Body of pancreas (tissue), 4 donors: Measurements from ENCODE around the gene PTPRS. TPM values are rescaled to one million over a fixed set of nuclear protein-coding genes. Genes with fewer than 3 reads are reported as not detected.

Experiments used
- ATAC-seq: fragments of 150-250 bp; one replicate; pipeline ENCODE4 v1.9.1; 2016
- DNase-seq, 4 donors: peaks; one replicate each; pipeline ENCODE4 v3.0.0-alpha.2; 2019
- H3K27ac ChIP-seq, 4 donors: fragments of 200-600 bp; sonication (generic); 1 replicate in 3 of 4; 2 replicates in 1 of 4; pipeline versions ENCODE4 v1.5.1 to v1.6.1; 2016 to 2019; ENCODE audit warnings: mild to moderate bottlenecking in 1 of 4, mixed read lengths in 1 of 4, moderate library complexity in 1 of 4
- H3K27me3 ChIP-seq, 2 donors: fragments of 200-600 bp; sonication (generic); one replicate each; pipeline ENCODE4 v1.6.0; 2016; ENCODE audit warnings: mild to moderate bottlenecking in 1 of 2
- H3K36me3 ChIP-seq, 2 donors: fragments of 200-600 bp; sonication (generic); replicated peaks in 1 of 2; 2 replicates each; pipeline ENCODE4 v1.5.1; 2016; ENCODE audit warnings: low read depth in 2 of 2; ENCODE audit not compliant: insufficient read depth in 1 of 2
- H3K4me1 ChIP-seq: fragments of 200-600 bp; sonication (generic); one replicate; pipeline ENCODE4 v1.6.0; 2016
- H3K4me3 ChIP-seq, 2 donors: fragments of 200-600 bp; sonication (generic); 1 replicate in 1 of 2; 2 replicates in 1 of 2; pipeline ENCODE4 v1.5.1; 2016 to 2019
- H3K9me3 ChIP-seq, 3 donors: fragments of 200-600 bp; sonication (generic); 1 replicate in 2 of 3; 2 replicates in 1 of 3; pipeline ENCODE4 v1.5.1; 2016
- CTCF ChIP-seq, 7 experiments: fragments of 450-650 bp in 4 of 7; fragments of 200-600 bp in 3 of 7; sonication (generic) in 3 of 7; IDR thresholded peaks; one replicate each; pipeline ENCODE4 v1.5.1; 2016 to 2019; ENCODE audit warnings: antibody characterized with exemption in 7 of 7
- POLR2A ChIP-seq, 3 donors: fragments of 450-650 bp; IDR thresholded peaks; one replicate each; pipeline ENCODE4 v1.6.1; 2016; ENCODE audit warnings: antibody characterized with exemption in 3 of 3, mild to moderate bottlenecking in 2 of 3
- WGBS, 2 donors: methylation state at CpG; one replicate each; pipeline ENCODE4 v1.1.5; 2017; 5-methylcytosine and 5-hydroxymethylcytosine counted together
- intact Hi-C: fragments of 100-400 bp; cut with DNase I; formaldehyde crosslinking; loops from one replicate; pipeline ENCODE4 v1.15.1; 2023
- total RNA-seq, 2 donors: library from RNA; depleted of rRNA; stranded (reverse); fragments of >200 nt; gene quantifications; one replicate each; pipeline ENCODE4 v1.1.0, GENCODE V29; 2016

PTPRS gene
- total RNA-seq, 2 donors from 2014 or later = 133 to 139 TPM

GRCh38 chr19:5380215-5380919 is 39.8 kb upstream of the PTPRS start:
- ATAC-seq (no peak), DNase-seq (no peak)
- WGBS, 2 donors = 80 to 85% methylated on average over 9 of the region's 9 CpGs
- intact Hi-C loops = no loop called here
- no peak overlapping the region for H3K4me3 ChIP-seq
- no peaks in the 10 kb centered on the region for H3K27me3 ChIP-seq
- H3K36me3 ChIP-seq = no peaks in the 10 kb centered on the region
- H3K27ac ChIP-seq = no peak overlapping the region
- H3K4me1 ChIP-seq = no peaks in the 10 kb centered on the region
- TF ChIP-seq CTCF (IDR thresholded peaks at IDR 0.05) (no peak), POLR2A (IDR thresholded peaks at IDR 0.05) (no peak)
- peaks cover 0 to 7% (median 0%) of the 10 kb centered on the region in 3 donors for H3K9me3 ChIP-seq

GRCh38 chr19:5376928-5377327 is 36.3 kb upstream of the PTPRS start:
- Histone ChIP-seq H3K27me3 (no peaks in the 10 kb centered on the region), H3K36me3 (no peaks in the 10 kb centered on the region), H3K4me3 (no peak overlapping the region), H3K4me1 (no peaks in the 10 kb centered on the region), H3K27ac (no peak overlapping the region), H3K9me3 (peaks cover 0 to 6% (median 0%) of the 10 kb centered on the region in 3 donors)
- intact Hi-C loops = no loop called here
- no peak for TF ChIP-seq POLR2A (IDR thresholded peaks at IDR 0.05)
- TF ChIP-seq CTCF (IDR thresholded peaks at IDR 0.05) = no peak
- DNase-seq = no peak
- no peak for ATAC-seq
- 88 to 92% methylated on average over 4 of the region's 4 CpGs for WGBS, 2 donors

- Histone ChIP-seq H3K9me3 (no peaks in the 10 kb centered on the region), H3K27me3 (peaks cover 0 to 8% of the 10 kb centered on the region in 2 donors), H3K27ac (no peak overlapping the region), H3K4me3 (no peak overlapping the region), H3K4me1 (no peaks in the 10 kb centered on the region), H3K36me3 (no peaks in the 10 kb centered on the region)
- no peak for TF ChIP-seq POLR2A (IDR thresholded peaks at IDR 0.05)
- TF ChIP-seq CTCF (IDR thresholded peaks at IDR 0.05) = no peak
- ATAC-seq (no peak), DNase-seq (no peak)
- 53 to 55% methylated on average over 4 of the region's 4 CpGs for WGBS, 2 donors
- intact Hi-C loops = no loop called here
Observed at GRCh38 chr19:5372572-5373200, 32.1 kb upstream of the PTPRS start.

GRCh38 chr19:5369962-5370367 is 29.4 kb upstream of the PTPRS start:
- TF ChIP-seq POLR2A (IDR thresholded peaks at IDR 0.05) (no peak), CTCF (IDR thresholded peaks at IDR 0.05) (peak; percentile 13 to 60 (median 47))
- Histone ChIP-seq H3K9me3 (no peaks in the 10 kb centered on the region), H3K4me1 (no peaks in the 10 kb centered on the region), H3K27ac (no peak overlapping the region), H3K27me3 (peaks cover 0 to 8% of the 10 kb centered on the region in 2 donors), H3K4me3 (no peak overlapping the region), H3K36me3 (no peaks in the 10 kb centered on the region)
- WGBS, 2 donors = 20 to 26% methylated on average over 8 of the region's 8 CpGs
- DNase-seq (peak; percentile 50 to 71 (median 59)), ATAC-seq (peak; percentile 48)
- intact Hi-C loops = no loop called here
